Testis (tissue), 2 donors: Measurements from ENCODE around the gene KIAA0586.

Experiments
- CTCF ChIP-seq, 3 experiments: fragments of 450-650 bp in 2 of 3; fragments of 200-600 bp in 1 of 3; sonication (generic) in 1 of 3; IDR thresholded peaks; one replicate each; pipeline ENCODE4 v1.5.1; 2016 to 2019; ENCODE audit warnings: antibody characterized with exemption in 3 of 3, mild to moderate bottlenecking in 2 of 3, moderate library complexity in 1 of 3
- POLR2A ChIP-seq: fragments of 450-650 bp; IDR thresholded peaks from one replicate; pipeline ENCODE4 v1.6.1; 2017; ENCODE audit warnings: antibody characterized with exemption, mild to moderate bottlenecking, moderate library complexity

- TF ChIP-seq CTCF (IDR thresholded peaks at IDR 0.05): no peak
- TF ChIP-seq POLR2A: no peak
These were observed 120.1 kb downstream of the KIAA0586 start for GRCh38 chr14:58547649-58548048.
